Activated CD8-positive, alpha-beta memory T cell treated with anti-CD3 and anti-CD28 coated beads for 1 hour (primary cell): ENCODE results near the gene GAP43.

ENCODE experiments used
- DNase-seq, 2 donors: peaks; one replicate each; pipeline ENCODE4 v3.0.0-alpha.2; 2020; ENCODE audit warnings: low read depth in 1 of 2; ENCODE audit errors: extremely low read depth in 1 of 2

Gene GAP43

DNA sequence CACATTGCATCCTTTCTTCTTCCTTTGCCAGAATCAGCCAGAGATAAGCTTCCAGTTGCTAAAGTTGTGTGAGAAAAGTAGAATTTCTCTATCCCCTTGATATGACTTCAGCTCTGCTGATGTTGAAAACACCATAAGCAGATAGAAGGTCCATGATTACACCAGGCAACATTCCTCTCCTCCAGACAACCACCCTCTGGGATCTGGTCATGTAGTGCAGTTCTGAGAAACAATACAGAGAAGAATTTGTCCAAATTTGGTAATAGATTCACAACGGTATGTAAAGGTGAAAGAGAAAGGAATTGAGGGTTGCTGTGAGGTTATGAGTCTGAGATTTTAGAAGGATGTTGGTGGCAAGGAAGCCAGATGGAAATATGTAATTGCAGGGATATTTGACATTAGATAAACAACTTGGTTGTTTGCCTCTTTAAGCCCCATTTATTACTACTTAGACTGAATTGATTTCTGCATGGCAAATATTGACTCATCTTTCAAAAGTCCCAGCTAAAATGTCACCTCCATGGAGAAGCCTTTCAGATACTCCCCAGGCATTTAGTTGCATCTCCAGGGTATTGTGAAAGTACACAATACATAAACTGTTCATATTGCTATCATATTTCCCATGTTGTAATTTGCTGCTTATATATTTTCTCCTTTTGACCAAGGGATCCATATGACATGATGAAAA is 134.9 kb downstream of the GAP43 start:
- DNase-seq: no peak

GRCh38 chr3:115760716-115761115 is 137.4 kb downstream of the GAP43 start:
- no peak for DNase-seq

- DNase-seq: no peak
These were observed 138.6 kb downstream of the GAP43 start for GRCh38 chr3:115761927-115762305.

DNA sequence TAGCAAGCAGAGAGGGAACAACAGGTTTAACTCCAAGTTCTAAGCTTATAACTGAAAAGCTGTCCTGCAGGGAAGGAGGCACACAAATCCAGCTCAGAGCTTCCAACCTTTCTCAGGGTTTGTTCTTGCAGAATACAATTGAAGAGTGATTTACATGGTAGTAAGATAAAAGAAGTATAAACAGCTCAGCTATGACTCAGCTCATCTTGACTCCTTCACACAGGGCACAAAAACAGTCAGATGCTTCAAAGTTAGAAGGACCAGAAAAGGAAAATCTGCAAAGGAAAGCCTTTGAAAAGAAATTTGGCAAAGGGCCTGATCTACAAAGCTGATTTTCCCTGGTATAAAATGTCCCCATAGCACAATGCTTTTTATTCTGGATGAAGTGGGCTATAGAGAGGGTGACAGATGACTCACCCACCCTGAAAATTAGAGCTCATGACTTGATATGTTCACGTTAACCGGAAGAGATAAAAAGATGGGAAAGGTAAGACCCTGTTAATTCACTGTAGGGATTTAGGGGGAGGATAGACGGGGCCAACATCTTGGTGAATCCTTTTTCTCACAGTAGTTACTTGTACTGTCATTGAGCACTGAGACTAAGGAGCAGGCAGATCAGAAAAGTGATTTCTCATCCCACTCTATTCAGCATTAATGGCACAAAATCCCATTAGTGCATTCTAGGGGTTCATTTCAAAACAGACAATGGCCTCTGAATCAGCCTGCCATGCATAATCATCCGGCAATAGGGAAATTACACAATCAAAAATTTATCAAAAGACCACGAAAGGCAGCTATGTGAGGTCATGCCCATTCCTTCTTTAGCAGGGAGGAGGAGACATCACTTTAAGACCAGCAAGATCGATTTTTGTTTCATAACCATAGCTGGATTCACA is 143.5 kb downstream of the GAP43 start:
- DNase-seq: no peak

- DNase-seq: no peak
These were observed 145.4 kb downstream of the GAP43 start for GRCh38 chr3:115768661-115769060.
